Liver (tissue), 3 donors: ENCODE results near the gene TBX6.

Source experiments
- CTCF ChIP-seq: fragments of 150-350 bp; IDR thresholded peaks from 2 replicates; pipeline ENCODE4 v1.5.1; 2017; ENCODE audit warnings: improper control_type of control experiment, low read depth, low read length; ENCODE audit not compliant: missing input control
- FOXA1 ChIP-seq: IDR thresholded peaks from 2 replicates; pipeline ENCODE4 v1.6.1; 2016; ENCODE audit warnings: antibody characterized with exemption
- JUND ChIP-seq, 2 donors: IDR thresholded peaks; 2 replicates each; pipeline ENCODE4 v1.6.1; 2016; ENCODE audit warnings: antibody characterized with exemption in 2 of 2
- MAX ChIP-seq: IDR thresholded peaks from 2 replicates; pipeline ENCODE4 v1.6.1; 2016; ENCODE audit warnings: antibody characterized with exemption
- RXRA ChIP-seq, 2 donors: IDR thresholded peaks; 2 replicates each; pipeline ENCODE4 v1.6.1; 2017 to 2018; ENCODE audit warnings: antibody characterized with exemption in 2 of 2, mild to moderate bottlenecking in 1 of 2
- SP1 ChIP-seq: IDR thresholded peaks from 2 replicates; pipeline ENCODE4 v1.6.1; 2018; ENCODE audit warnings: antibody characterized with exemption, mild to moderate bottlenecking
- YY1 ChIP-seq: IDR thresholded peaks from 2 replicates; pipeline ENCODE4 v1.6.1; 2016; ENCODE audit warnings: antibody characterized with exemption, mild to moderate bottlenecking
- ZBTB33 ChIP-seq: IDR thresholded peaks from 2 replicates; pipeline ENCODE4 v1.6.1; 2016; ENCODE audit warnings: antibody characterized with exemption
- donor health status: healthy.
- donor health status: healthy.

GRCh38 chr16:30065102-30065942 lies 26.4 kb downstream of the TBX6 start, which contains the start of gene ALDOA:
- TF ChIP-seq FOXA1 = no peak
- no peak for TF ChIP-seq CTCF
- TF ChIP-seq SP1 = peak; percentile 86
- peak; percentile 90 for TF ChIP-seq MAX
- TF ChIP-seq RXRA (IDR thresholded peaks at IDR 0.05) = peak; percentile 72 to 74
- peak; percentile 39 to 78 for TF ChIP-seq JUND (IDR thresholded peaks at IDR 0.05)
- TF ChIP-seq ZBTB33 = peak; percentile 81
- TF ChIP-seq YY1 = peak; percentile 90
